ENCODE data around the gene DPYD. TPM values are rescaled to one million over a fixed set of nuclear protein-coding genes. Genes with fewer than 3 reads are reported as not detected.
A peak's percentile ranks its signal among the peaks of the same experiment; 100 is the strongest.

DPYD gene
- total RNA-seq, 1 donor from 2014 or later = 29.4 TPM

DNA sequence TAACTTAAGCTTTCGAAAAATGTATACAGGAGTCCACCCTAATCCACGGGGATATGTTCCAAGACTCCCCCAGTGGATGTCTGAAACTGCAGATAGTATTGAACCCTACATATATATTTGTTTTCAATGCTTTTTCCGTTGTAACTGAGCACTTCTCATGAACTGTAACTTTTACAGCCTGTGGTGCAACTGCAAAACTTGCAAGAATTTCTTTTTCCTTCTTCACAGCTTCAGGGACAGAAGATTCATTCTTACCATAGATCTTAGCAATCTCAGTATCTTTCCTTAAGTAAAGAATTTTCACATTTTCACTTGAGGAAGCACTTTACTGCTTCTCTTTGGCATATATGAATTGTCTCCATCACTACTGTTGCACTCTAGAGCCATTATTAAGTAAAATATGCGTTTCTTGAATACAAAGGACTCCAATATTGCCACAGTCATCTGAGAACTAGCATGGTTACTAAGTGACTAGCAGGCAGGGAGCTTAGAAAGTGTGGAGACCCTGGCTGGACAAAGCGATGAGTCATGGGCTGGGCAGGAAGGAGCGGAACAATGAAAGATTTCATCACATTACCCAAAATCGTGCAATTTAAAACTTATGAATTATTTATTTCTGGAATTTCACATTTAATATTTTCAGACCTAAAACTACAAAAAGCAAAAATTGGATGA lies 14.1 kb downstream of the DPYD start:
- ATAC-seq = peak; percentile 55

DNA sequence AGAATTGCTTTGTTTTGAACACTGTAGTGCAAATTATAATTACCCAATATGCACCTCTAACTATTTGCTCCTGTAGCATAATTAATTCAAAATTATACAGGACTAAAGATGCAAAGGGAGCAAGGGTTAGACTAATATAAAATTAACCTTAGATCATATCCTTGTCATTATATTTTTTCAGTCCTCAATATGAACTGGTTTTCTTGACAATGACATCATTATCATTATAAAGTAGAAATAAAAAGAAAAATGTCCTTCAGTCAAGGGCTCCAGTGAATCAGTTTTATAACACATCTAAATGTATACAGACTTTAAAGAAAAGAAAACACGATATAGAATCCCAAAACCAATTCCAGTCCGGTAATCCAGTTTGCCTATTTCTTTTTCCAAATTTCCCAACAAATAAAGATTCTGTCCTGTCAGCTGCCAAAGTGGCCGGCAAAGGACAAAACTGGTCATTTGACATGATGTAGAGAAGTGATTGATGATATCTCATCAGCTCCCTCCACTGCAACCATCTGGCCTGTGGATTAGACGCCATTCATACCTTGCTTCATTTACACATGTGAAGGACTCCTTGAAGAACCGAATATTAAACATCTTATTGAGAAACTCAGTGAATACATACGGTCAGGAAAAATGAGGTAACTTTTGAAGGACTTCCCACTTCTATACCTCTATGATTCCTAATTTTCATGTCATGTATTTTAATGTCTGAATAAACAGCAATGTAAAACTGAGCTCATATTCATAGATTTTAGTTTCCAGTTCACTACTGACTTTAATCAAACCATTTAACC lies 15.5 kb downstream of the DPYD start:
- no peak for ATAC-seq

DNA sequence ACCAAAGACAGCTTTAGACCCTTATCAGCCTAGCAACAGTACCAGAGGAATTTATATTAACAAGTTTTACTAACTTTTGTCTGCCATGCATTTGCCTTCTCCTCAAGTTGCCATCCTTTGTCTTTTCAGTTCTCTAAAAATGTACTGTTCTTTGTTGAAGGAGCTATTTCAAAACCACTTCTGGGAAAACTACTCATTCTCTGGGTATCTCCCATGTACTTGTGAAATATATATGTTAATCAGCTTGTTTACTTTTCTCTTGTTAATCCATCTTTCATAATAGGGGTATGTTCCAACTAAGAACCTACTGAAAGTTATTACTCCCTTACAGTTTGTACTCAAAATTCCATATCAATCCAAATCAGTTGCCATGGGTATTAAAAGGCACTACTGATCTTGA lies 16.3 kb downstream of the DPYD start:
- ATAC-seq = peak; percentile 68

DNA sequence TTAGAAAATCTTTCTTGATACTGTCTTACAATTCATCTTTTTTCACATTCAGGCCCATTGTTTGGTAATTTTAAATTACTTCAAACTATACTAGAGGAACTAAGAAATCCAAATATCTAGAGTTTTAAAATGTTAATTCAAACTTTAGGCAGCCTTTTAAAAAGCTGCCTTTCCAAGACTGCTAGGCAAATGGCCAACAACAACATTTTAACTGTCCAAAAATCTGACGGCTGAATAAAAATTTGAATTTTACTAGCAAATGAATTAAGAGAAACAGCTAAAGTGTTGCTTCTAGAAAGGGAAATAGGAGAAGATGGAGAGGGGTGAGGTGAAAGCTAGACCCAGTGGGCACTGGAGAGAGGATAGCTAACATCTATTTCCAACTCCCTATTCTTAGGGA lies 17.2 kb downstream of the DPYD start:
- no peak for ATAC-seq

DNA sequence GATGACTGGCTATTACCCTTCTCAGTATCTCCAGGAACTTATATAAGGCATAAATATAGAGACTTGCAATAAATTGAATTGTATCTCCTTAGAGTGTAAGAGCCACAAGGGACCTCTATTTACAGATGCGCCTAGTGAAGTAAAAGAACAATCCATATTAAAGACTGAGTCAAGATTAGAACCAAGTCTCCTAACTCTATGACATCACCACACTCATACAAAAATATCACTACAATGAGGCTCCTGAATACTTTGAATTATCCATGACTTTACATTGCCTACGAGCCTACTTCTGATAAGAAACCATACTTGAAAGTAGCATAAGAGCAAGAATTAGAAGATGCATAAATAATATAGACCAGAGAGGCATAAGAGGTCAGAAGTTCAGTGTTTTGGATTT lies 18.8 kb downstream of the DPYD start:
- ATAC-seq = no peak

DNA sequence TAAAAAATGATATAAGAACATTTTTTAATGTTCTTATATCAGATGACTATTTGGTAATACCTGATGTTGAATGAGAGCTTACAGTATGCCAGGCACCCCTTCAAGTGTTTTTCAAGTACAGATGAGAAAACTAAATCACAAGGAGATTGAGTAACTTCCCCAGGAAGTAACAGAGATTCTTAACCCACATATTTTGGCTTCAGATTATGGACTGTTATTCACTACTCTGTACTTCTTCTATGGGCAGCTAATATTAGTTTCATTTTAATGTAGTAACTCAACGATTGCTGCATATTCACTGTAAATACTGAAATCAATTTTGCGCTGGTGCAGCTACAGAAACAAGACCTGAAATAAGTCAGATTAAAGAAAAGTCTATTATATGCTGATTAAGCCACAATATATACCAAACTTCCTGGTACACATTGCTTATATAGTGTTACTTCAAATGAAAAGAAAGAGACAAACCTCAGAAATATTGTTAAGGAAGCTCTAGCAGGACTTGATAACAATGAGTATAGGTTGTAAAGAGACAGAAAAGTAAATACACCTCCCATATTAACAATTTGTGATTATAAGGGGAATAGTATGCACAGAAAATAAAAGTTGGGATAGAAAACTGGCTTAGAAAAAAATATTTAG lies 19.7 kb downstream of the DPYD start:
- ATAC-seq = no peak

DNA sequence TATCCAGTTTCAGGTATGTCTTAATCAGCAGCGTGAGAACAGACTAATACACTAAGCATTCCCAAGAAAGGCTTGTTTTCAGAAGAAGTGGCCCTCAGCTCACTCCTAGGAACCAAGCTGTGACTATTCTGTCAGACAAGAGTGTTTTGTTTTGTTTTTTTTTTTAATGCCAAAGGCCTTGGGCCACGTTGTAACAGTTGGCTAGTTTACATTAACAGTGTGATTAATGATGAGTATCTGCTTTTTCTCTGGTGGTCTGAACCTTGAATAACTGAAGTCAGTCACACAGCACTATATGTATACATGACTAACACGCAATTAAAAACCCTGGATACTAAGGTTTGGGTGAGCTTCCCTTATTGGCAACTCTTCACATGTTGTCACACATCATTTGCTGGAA lies 21.9 kb downstream of the DPYD start:
- peak; percentile 43 for ATAC-seq

DNA sequence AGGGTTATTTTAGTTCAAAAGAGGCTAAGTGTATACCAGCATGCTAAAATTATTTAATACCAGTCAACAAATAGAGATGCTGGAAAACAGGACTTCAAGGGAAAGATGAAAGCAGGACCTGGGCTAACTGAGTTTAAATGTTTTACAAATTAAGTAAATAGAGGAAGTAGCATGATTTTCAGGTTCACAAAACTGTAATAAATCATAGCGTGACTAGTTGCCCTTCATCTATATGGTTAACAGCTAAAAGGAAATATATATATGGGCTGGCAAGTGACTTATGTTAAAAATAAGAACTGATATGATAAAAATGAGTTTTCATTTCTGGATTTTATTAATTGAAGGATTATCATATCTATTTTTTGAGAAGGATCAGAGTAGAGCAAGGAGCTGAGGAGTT lies 25.6 kb downstream of the DPYD start:
- no peak for ATAC-seq

DNA sequence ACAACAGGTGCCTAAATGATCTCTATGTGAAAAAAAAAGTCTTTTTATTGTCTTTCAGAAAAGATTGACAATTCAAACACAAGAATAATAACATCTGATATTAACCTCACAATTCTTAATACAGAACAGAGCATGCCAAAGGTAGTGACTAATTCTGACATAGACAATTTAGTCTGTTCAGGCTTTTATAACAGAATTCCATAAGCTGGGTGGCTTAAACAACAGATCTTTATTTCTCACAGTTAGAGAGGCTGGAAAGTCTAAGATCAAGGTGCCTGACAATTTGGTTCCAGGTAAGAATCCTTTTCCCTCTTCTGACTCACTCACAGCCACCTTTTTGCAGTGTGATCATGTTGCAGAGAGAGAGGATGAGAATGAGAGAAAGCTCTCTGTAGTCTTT lies 27.0 kb downstream of the DPYD start:
- ATAC-seq = peak; percentile 79

DNA sequence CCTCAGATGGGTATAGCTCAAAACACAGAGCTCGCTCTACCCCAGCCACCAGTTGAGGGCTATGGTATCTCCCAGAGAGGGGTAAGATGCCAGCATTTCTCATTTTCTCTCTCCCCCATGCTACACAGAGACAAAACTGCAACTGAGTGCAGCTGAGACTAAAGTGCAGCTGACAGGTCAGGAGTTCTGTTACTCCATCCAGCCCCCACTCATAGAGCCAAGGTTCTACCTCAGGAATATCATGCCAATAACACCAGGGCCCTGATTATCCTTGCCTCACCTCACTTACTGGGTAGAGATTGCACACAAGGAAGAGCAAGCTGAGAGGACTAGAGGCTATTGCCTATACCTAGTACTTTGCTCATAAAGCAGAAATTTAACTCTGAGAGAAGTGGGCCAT lies 34.6 kb downstream of the DPYD start:
- no peak for ATAC-seq

DNA sequence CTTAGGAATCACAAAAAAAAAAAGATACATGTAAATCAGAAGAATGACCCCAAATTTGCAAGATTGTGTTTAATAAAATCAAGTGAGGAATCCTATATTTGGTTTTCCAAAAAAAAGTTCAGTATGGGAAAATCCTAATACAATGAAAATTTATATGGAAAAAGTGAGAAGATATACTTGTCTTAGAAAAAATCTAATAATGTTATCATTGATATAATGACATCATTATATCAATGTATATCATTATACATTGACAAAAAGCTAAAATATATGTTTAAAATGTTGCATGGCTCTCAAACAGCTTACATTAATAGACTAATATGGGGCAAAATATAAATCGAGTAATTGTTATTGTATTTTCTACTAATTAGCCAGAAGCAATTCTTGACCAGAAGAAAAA lies 37.0 kb downstream of the DPYD start:
- no peak for ATAC-seq

DNA sequence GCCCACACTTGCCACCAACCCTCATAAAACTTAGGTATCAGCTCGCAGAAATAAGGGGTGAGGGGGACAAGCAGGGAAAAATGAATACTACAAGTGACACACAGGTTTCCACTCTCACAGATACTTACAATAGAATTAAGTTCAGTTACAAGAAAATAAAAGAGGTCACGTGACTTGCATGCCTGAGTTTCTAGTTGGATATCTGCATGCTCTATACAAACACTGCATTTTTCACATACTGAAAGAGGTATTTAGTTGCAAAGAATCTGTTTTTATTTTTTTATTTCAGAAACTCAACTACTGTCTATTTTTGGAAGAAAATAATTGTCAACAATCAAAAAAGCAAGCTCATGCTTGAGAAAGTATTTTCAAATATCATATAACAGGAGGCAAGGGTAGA lies 43.5 kb downstream of the DPYD start:
- ATAC-seq = no peak

DNA sequence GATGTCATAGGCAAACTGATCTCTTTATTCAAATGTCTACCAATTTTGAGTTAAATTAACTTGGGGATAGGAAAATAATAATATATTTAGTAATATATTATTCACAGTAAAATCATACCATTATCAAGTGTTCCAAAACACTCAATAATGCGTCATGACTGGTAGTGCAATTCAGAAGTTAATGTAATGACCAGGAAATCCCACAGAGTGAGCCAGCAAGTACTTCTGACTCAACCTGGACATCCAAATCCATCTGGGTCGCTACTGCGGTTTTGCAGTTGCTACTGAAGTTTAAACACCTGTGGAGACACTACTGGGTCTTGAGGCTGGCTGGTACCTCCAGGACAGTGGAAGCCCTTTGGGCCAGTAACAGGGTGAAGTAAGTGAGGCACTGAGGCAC lies 44.8 kb downstream of the DPYD start:
- no peak for ATAC-seq

DNA sequence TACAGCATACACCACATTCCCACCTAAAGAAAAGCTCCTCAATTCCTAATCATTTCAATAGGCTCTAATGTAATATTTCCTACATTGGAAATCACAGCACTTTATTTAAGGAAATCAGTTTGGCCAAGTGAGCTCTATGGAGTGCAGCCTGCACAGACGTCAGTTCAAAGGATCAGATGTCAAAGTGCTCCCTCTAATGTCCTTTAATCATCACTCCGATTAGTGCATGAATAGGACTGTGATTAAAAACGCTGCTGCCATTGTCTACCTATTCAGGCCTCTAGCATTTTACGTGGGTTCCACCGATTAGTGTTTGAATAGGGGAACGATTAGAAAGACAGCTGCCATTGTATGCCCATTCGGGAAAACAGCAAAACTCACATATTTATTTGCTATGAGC lies 50.2 kb downstream of the DPYD start:
- ATAC-seq = no peak

DNA sequence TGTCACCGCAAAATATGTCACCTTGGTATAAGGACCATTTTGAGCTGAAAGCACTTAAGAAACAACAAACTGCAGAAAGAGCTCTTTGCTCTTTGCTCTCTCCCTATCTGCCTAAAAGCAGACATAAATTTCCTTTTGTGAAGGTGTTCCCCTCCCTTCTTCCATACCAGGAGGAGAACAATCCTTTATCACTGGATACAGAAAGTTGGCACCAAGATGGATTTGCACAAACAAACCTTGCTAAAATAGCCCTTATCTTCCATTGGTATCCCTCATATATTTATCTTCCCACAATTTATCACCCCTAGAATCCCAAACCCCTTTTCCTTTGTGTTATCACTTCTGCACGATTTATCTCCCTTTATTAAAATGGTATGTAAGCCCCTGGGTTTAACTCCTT lies 51.4 kb downstream of the DPYD start:
- ATAC-seq = no peak

DNA sequence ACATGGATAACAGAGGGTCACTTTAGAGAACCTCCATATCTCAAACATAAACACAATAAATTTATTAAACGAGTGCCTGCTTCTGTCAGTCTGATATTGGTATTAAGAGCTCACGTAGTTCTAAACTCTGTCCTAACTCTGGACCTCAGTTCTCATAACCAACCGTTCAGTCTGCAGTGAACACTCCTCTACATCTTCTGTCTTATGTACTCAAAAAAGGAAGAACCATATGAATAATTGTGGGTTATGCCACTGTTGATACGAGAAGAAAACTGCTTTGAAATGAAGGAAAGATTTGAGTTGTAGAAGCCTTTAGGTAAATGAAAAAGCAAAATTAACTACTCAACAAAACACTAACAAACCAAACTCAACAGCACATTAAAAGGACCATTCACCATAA lies 53.7 kb downstream of the DPYD start:
- no peak for ATAC-seq

DNA sequence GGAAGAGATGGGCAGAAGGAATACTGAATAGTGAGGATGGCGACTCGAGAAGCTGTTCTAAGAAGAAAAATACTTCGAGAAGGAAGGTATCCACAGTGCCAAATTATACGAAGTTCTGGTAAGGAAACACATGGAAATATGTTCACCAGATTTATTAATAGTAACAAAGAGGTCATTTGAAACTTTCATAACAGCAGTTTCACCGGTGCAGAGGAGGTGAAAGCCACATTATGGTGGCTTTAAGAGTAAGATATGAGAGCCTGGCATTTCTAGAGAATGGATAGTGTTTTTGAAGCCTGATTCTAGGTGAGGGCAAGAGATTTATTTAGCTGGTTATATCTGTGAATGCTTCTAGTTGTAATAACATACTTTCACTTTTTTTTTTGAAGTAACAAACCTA lies 56.2 kb downstream of the DPYD start:
- ATAC-seq = no peak

DNA sequence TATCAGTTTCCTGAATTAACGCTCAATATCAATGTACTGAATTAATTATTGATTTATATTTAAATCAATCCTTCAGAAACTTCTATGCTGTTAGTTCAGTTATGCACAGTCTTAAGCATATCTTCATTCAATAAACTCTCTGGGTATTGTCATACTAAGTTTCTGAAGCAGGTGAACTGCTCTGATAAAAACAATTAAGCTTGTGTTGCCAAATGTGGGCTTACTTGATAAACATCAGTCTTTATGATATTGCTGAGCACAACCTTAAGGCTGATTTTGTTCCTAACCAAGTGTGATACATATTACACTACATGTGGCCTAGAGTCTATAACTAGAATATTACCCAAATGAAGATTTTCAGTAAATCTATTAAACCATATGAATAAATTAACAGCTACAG lies 67.6 kb downstream of the DPYD start:
- no peak for ATAC-seq

DNA sequence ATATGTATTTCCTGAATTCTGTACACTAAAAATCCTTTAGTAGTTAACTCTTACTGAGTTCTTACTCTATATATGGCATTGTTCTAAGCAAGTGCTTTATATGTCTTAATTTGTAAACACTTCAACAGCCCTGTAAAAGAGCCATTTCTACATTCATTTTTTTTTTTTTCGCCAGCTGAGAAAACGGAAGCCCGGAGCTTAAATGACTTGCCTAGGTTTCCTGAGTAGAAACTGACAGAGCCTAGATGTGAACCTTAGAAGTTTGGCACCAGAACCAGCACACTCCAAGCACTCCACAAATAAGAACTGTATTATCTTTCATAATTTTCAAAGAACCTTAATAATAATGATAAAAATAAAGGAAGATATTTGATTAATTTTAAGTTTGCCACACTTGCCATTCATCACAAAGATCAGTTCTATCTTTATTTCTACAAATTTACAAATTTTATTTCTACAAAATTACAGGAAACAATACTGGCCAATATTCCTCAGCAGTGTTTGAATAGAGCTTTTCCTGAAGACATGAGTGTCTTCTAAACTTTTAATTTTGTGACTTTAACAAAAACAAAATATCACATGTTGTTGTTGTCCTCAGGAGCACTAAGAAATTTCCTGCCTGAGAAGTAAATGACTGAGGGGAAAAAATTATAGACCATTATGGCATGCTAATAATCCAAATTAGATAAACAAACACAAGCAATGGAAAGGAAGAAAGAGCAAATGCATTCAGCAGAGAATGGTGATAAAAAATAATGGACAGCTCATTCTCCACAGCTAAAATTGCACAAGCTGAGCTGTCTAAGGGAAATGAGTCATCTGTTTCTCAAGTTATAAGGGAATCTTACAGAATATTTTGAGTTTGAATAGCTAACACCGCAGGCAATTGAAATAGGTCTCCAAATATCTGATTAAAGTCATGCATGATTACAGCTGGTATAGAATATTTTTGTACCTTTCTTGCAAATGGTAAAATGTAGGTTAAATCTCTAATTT lies 71.2 kb downstream of the DPYD start:
- peak; percentile 75 for ATAC-seq

DNA sequence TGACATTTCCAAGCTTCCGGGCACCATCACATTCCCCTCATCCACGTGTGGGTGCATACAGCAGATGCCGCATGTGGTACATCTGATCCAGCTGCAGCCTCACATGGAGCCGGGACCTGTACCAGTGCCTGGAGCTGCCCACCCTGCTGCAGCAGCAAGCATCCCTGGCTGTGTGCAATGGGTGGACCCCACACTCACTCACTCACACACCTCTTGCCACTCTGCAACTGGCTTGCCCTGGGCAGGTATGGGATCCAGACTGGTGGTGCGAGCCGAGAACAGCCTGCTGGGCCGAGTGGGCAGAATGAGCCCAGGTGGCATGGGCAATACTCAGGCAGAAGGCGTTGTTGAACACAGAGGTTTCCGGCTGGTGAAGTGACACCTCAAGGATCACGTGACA lies 75.0 kb downstream of the DPYD start:
- ATAC-seq = peak; percentile 13

DNA sequence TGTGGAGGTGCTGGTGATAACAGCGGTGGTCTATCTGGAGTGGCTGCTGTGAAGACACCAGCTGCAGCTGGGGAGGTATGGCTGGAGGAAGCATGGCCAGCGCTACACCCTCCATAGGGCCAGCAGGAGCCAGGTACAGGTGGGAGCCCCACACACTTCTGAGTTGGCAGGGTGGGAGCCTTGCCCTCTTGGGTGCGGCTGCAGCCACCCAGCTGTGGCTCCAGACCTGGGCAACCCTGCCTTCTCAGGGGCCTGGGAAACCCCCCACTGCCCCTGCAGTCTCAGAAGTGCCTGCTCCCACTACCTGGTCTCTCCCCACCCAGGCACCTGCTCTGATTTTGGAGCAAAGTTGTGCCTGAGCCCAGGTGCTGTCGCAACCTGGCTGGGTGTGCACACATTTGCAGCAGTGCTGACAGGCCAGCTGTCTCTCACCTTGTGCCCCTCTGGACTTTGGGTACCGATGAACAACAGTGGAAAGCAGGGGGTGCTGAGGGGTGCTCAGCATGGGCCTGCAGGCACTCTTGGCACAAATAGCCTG lies 76.2 kb downstream of the DPYD start:
- peak; percentile 29 for ATAC-seq

DNA sequence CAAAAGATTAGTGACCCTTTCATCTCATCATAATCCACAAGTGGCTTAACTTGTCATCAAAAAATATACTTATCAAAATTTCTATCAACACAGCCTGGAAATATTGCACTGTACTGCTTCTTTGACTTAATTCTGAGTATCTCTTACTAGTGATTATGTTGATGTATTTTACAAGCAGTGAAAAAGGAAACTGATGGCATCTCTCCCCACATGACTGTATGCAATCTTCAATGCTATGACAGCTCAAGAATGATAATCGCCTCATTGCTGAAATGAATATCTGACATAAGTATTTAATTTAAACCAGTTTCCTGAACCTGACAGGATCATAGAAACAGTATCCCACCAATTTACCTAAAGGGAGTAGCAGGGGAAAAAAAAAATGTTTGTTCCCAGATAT lies 79.5 kb downstream of the DPYD start:
- ATAC-seq = no peak
